Measurements from ENCODE around the gene CCDC197. TPM values are rescaled to one million over a fixed set of nuclear protein-coding genes. Genes with fewer than 3 reads are reported as not detected.

The CCDC197 gene
- total and polyA plus RNA-seq, 2 donors (not counting 1 experiment from before 2014, with no cell fraction given), result not detected

GRCh38 chr14:94042433-94043091, 45.5 kb downstream of the CCDC197 start:
- DNase-seq, result no peak
- no peak overlapping the region for H3K27ac Mint-ChIP-seq
- Histone ChIP-seq H3K4me3 (ENCODE audit: control extremely low read depth in 1 of 5, extremely low read depth in 1 of 5, insufficient read depth in 1 of 5, low read depth in 2 of 5, low read length in 4 of 5) (no peak overlapping the region), H2AFZ (ENCODE audit: insufficient read depth, low read depth, low read length, poor library complexity, severe bottlenecking) (no peak overlapping the region), H3K36me3 (replicated peaks in 1 of 2; ENCODE audit: control extremely low read depth in 1 of 2, control insufficient read depth in 1 of 2, extremely low read depth in 1 of 2, insufficient read depth in 2 of 2, low read length in 1 of 2) (peaks cover 0 to 24% of the 10 kb centered on the region in 2 experiments), H3K9ac (ENCODE audit: low read length) (no peak overlapping the region), H3K27ac (ENCODE audit: low read length in 2 of 2) (no peak overlapping the region), H4K20me1 (ENCODE audit: control insufficient read depth, insufficient read depth, low read length, poor library complexity, severe bottlenecking) (no peaks in the 10 kb centered on the region), H3K79me2 (ENCODE audit: control insufficient read depth, insufficient read depth, low read length) (no peaks in the 10 kb centered on the region), H3K4me1 (ENCODE audit: control insufficient read depth in 2 of 2, insufficient read depth in 2 of 2, low read length in 2 of 2) (no peaks in the 10 kb centered on the region), H3K9me3 (ENCODE audit: control extremely low read depth in 1 of 3, control insufficient read depth in 2 of 3, insufficient read depth in 1 of 3, low read length in 2 of 3) (no peaks in the 10 kb centered on the region), H3K4me2 (replicated peaks; ENCODE audit: low read depth, low read length, poor library complexity, severe bottlenecking) (no peak overlapping the region), H3K27me3 (replicated peaks in 1 of 4; ENCODE audit: control extremely low read depth in 1 of 4, control insufficient read depth in 3 of 4, insufficient read depth in 4 of 4, low read length in 3 of 4) (no peaks in the 10 kb centered on the region)
- no peaks in the 10 kb centered on the region for H3K4me1 Mint-ChIP-seq
- POLR2A ChIA-PET, result no interaction called here
- intact Hi-C loops (cut with micrococcal nuclease), result no loop called here
- WGBS (ENCODE audit: insufficient coverage), result 91% methylated on average over 12 of the region's 12 CpGs
- TF ChIP-seq, protein P1, sequence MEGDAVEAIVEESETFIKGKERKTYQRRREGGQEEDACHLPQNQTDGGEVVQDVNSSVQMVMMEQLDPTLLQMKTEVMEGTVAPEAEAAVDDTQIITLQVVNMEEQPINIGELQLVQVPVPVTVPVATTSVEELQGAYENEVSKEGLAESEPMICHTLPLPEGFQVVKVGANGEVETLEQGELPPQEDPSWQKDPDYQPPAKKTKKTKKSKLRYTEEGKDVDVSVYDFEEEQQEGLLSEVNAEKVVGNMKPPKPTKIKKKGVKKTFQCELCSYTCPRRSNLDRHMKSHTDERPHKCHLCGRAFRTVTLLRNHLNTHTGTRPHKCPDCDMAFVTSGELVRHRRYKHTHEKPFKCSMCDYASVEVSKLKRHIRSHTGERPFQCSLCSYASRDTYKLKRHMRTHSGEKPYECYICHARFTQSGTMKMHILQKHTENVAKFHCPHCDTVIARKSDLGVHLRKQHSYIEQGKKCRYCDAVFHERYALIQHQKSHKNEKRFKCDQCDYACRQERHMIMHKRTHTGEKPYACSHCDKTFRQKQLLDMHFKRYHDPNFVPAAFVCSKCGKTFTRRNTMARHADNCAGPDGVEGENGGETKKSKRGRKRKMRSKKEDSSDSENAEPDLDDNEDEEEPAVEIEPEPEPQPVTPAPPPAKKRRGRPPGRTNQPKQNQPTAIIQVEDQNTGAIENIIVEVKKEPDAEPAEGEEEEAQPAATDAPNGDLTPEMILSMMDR (IDR thresholded peaks at IDR 0.05), result no peak
- no peak for TF ChIP-seq EZH2 (IDR thresholded peaks at IDR 0.05; ENCODE audit: borderline replicate concordance, insufficient read depth, low read depth, low read length, poor library complexity, severe bottlenecking)
- H3K9me3 Mint-ChIP-seq (ENCODE audit: insufficient read depth), result no peaks in the 10 kb centered on the region
- no peak for ATAC-seq (ENCODE audit: low read depth)
- H3K27me3 Mint-ChIP-seq, result no peaks in the 10 kb centered on the region
- CTCF ChIA-PET, result interaction anchor here (1.2 kb wide), 1 partner anchor 107 kb away, joined by 5 read pairs; no protein-coding TSS in a partner anchor
- H3K4me3 Mint-ChIP-seq, result no peak overlapping the region

GRCh38 chr14:94043111-94043755, 46.1 kb downstream of the CCDC197 start:
- ChIA-PET CTCF (no interaction called here), POLR2A (no interaction called here)
- peaks cover 0 to 30% of the 10 kb centered on the region in 2 experiments for H3K36me3 ChIP-seq (replicated peaks in 1 of 2; ENCODE audit: control extremely low read depth in 1 of 2, control insufficient read depth in 1 of 2, extremely low read depth in 1 of 2, insufficient read depth in 2 of 2, low read length in 1 of 2)
- H3K4me3 ChIP-seq (ENCODE audit: control extremely low read depth in 1 of 5, extremely low read depth in 1 of 5, insufficient read depth in 1 of 5, low read depth in 2 of 5, low read length in 4 of 5), result no peak overlapping the region
- TF ChIP-seq, protein P1 (IDR thresholded peaks at IDR 0.05), result no peak
- TF ChIP-seq EZH2 (IDR thresholded peaks at IDR 0.05; ENCODE audit: borderline replicate concordance, insufficient read depth, low read depth, low read length, poor library complexity, severe bottlenecking), result no peak
- no peaks in the 10 kb centered on the region for H3K9me3 Mint-ChIP-seq (ENCODE audit: insufficient read depth)
- H3K4me3 Mint-ChIP-seq, result no peak overlapping the region
- no peak for ATAC-seq (ENCODE audit: low read depth)
- no peak overlapping the region for H3K9ac ChIP-seq (ENCODE audit: low read length)
- H3K27ac Mint-ChIP-seq, result no peak overlapping the region
- no peaks in the 10 kb centered on the region for H4K20me1 ChIP-seq (ENCODE audit: control insufficient read depth, insufficient read depth, low read length, poor library complexity, severe bottlenecking)
- no peaks in the 10 kb centered on the region for H3K4me1 Mint-ChIP-seq
- no peak overlapping the region for H3K4me2 ChIP-seq (replicated peaks; ENCODE audit: low read depth, low read length, poor library complexity, severe bottlenecking)
- no peaks in the 10 kb centered on the region for H3K79me2 ChIP-seq (ENCODE audit: control insufficient read depth, insufficient read depth, low read length)
- intact Hi-C loops (cut with micrococcal nuclease), result no loop called here
- H2AFZ ChIP-seq (ENCODE audit: insufficient read depth, low read depth, low read length, poor library complexity, severe bottlenecking), result no peak overlapping the region
- no peaks in the 10 kb centered on the region for H3K4me1 ChIP-seq (ENCODE audit: control insufficient read depth in 2 of 2, insufficient read depth in 2 of 2, low read length in 2 of 2)
- no peak for DNase-seq
- no peaks in the 10 kb centered on the region for H3K27me3 ChIP-seq (replicated peaks in 1 of 4; ENCODE audit: control extremely low read depth in 1 of 4, control insufficient read depth in 3 of 4, insufficient read depth in 4 of 4, low read length in 3 of 4)
- no peak overlapping the region for H3K27ac ChIP-seq (ENCODE audit: low read length in 2 of 2)
- H3K27me3 Mint-ChIP-seq, result no peaks in the 10 kb centered on the region
- no peaks in the 10 kb centered on the region for H3K9me3 ChIP-seq (ENCODE audit: control extremely low read depth in 1 of 3, control insufficient read depth in 2 of 3, insufficient read depth in 1 of 3, low read length in 2 of 3)
- WGBS (ENCODE audit: insufficient coverage), result 96% methylated on average over 8 of the region's 13 CpGs

Measured in B cell (primary cell).